GM12874 (cell line): Measurements from ENCODE around the gene XYLT1.

Experiments used
- TF ChIP-seq, protein P1 (sequence below): IDR thresholded peaks from 2 replicates; pipeline ENCODE4 v1.5.1; 2011; ENCODE audit warnings: low read depth, mild to moderate bottlenecking, control low read depth, low read length, moderate library complexity; ENCODE audit not compliant: insufficient read depth

The XYLT1 gene

DNA sequence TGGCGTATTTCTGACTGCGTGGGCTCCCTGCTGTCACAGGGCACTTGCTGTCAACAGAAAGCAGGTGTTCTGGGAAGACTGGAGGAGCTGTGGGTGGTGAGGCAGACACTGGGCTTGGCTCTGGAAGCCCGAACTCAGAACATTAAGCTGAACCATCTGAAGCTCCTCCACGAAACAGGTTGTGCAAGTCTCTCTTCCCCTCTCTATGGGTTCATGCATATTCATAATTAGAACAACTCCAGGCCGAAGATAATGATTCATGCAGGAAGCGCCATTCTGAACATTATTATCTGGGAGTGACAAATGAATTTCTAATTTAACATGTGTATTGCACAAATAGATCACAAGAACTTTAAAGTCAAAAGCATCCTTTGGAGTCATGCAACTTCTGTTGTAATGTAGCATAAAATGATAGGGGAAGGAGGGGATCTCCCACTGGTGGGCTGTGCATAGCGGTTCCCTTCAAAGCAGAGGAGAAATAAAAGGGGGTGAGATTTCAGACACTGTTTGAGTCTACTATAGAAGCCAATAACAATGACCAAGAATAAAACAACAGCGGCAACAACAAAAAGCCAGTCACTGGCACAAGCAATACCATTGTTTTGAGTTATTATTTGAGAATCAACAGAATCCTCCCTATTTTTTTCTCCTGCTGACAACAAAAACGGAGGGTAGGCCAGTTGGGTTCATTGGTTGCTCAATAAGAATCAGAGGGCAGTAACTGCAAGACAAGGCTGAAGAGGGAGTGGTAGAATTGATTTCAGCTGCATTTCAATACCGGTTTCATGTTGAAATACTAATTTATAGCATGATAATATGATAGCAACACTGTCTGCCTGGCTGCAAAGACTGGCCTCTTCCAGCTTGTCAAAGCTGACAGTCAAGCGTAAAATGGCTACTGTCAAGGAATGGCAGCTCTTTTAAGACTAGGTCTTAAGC lies 407.3 kb downstream of the XYLT1 start:
- TF ChIP-seq, protein P1, sequence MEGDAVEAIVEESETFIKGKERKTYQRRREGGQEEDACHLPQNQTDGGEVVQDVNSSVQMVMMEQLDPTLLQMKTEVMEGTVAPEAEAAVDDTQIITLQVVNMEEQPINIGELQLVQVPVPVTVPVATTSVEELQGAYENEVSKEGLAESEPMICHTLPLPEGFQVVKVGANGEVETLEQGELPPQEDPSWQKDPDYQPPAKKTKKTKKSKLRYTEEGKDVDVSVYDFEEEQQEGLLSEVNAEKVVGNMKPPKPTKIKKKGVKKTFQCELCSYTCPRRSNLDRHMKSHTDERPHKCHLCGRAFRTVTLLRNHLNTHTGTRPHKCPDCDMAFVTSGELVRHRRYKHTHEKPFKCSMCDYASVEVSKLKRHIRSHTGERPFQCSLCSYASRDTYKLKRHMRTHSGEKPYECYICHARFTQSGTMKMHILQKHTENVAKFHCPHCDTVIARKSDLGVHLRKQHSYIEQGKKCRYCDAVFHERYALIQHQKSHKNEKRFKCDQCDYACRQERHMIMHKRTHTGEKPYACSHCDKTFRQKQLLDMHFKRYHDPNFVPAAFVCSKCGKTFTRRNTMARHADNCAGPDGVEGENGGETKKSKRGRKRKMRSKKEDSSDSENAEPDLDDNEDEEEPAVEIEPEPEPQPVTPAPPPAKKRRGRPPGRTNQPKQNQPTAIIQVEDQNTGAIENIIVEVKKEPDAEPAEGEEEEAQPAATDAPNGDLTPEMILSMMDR, result no peak

DNA sequence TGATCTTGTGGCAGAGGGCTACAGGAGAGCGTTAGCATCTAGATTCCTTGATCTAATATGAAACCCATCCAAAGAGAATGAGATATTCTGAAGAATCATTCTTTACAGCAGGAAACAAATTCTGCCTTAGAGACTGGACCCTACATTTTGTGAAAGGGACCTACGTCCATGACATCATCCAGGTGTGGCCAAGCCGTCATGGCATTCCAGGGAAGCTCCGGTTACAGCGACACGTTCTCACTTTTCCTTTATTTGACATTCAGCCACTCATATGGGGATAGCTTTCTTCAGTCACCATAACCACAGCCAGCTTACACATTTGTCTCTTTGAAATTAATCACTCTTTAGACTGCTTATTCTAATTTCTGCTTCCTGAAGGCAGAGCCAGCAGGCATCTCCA lies 408.1 kb downstream of the XYLT1 start:
- TF ChIP-seq, protein P1, result no peak

DNA sequence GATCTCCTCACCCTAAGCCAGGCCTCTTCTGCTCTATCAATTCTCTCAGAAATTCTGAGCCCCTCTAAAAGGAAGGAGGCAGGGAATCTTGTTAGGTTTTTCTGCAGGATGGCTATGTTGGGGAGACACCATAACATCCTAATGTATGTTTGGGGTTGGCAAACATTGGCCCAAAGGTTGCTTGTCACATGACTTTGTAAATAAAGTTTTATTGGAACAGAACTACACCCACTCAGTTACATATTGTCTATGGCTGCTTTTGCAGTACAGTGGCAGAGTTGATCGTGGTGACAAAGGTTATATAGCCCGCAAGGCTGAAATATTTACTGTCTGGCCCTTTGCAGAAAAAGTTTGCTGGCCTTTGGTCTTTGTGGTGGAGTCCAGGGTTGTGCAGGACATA lies 409.4 kb downstream of the XYLT1 start:
- TF ChIP-seq, protein P1, result no peak

DNA sequence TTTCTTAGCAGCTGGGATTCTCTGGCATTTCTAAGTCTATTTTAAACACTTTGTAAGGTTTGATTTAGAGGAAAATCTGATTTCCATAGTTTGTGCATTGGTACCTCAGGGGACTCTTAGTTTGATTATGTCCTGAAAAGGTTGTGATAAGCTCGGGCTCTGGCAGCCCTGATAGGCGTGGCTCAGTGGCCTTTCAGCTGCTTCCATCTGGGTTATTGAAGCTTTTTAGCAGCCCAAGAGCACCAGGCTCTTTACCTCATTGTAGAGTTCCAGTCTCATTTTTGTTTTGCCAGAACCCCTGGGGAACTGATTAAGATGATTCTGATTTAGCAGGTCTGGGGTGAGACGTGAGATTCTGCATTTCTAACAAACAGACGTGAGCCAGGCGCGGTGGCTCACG lies 412.3 kb downstream of the XYLT1 start:
- TF ChIP-seq, protein P1, result no peak

DNA sequence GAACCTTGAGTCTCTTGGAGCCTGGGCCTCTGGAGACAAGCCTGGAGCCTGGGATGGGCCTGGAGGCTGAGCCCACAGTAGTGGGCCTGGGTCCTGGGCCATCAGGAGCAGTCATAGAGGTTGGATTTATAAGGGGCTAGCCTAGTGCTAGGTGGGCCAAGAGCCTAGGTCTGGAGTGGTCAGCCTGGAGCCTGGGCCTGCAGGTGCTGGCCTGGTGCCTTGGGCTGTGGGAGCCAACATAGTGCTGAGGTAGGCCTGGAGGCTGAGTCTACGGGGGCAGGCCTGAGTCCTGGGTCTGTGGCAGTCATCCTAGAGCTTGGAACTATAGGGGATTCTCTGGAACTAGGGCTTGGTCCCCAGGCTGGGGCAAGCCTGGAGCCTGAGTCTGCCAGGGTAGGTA lies 414.1 kb downstream of the XYLT1 start:
- TF ChIP-seq, protein P1, result no peak

DNA sequence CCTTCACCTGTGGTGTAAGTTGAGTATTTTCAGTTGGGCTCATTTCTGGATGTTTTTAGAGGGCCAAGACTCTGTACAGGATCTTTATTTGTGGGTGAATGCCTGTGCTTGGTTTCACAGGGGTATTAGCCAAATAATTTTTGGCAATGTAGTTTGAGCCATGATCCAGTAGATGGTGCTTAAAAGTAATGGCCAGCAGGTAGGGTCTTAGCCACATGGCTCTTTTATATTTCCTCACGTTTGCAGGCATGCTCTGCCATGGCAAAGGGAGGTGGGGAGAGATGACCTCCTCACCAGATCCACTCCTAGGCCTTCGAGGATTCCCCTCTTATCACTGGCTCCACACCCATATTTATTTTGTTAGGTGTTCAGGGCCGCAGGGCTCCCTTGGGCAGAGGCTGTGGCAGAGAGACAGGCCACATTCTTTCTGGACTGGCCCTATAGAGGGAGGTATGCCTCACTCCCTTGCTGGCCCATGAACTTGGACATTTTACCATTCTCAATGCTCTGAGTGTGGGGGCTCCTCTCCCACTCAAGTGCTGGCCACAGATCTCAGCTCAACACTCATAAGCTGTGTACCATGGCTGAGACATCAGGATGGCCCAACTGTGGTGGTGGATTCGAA lies 417.1 kb downstream of the XYLT1 start:
- TF ChIP-seq, protein P1, result 0 out of 2 replicates have a peak, but pooled peaks have one; percentile 27
